Stomach (tissue), 9 donors: Measurements from ENCODE around the gene GALM. TPM values are rescaled to one million over a fixed set of nuclear protein-coding genes. Genes with fewer than 3 reads are reported as not detected.
"Not testable (repeated sequence)": the region's sequence is repeated elsewhere in the genome, so short reads cannot be mapped to it uniquely, and the experiment has no call there.

ENCODE experiments used
- DNase-seq, 2 donors: peaks; one replicate each; pipeline versions ENCODE4 v3.0.0 to v3.0.0-alpha.2; 2013 to 2019
- H3K27ac ChIP-seq, 5 donors: fragments of 200-600 bp in 4 of 5; sonication (generic) in 4 of 5; one replicate each; pipeline ENCODE4 v1.5.1; 2013 to 2019; ENCODE audit warnings: mild to moderate bottlenecking in 1 of 5, moderate library complexity in 1 of 5
- H3K27me3 ChIP-seq, 3 donors: fragments of 200-600 bp; sonication (generic); one replicate each; pipeline ENCODE4 v1.5.1; 2017 to 2019; ENCODE audit warnings: mixed run types in 1 of 3
- H3K36me3 ChIP-seq, 4 donors: fragments of 200-600 bp; sonication (generic); 1 replicate in 3 of 4; 2 replicates in 1 of 4; pipeline ENCODE4 v1.5.1; 2016 to 2019
- H3K4me1 ChIP-seq, 4 donors: fragments of 200-600 bp; sonication (generic); one replicate each; pipeline ENCODE4 v1.5.1; 2016 to 2019
- H3K4me3 ChIP-seq, 4 donors: fragments of 200-600 bp; sonication (generic) in 3 of 4; one replicate each; pipeline ENCODE4 v1.5.1; 2016 to 2019; ENCODE audit warnings: mild to moderate bottlenecking in 1 of 4
- H3K9me3 ChIP-seq, 4 donors: fragments of 200-600 bp; sonication (generic); one replicate each; pipeline ENCODE4 v1.5.1; 2016 to 2019
- EP300 ChIP-seq: sonication (generic); formaldehyde crosslinking; IDR thresholded peaks from one replicate; pipeline ENCODE4 v1.6.1; 2017; ENCODE audit warnings: antibody characterized with exemption
- POLR2A ChIP-seq, 4 donors: fragments of 450-650 bp; IDR thresholded peaks; one replicate each; pipeline ENCODE4 v1.6.1; 2016; ENCODE audit warnings: antibody characterized with exemption in 4 of 4, control low read depth in 2 of 4, mild to moderate bottlenecking in 1 of 4, moderate library complexity in 1 of 4
- POLR2AphosphoS5 ChIP-seq, 3 donors: sonication (generic); formaldehyde crosslinking; IDR thresholded peaks; one replicate each; pipeline ENCODE4 v1.6.1; 2016; ENCODE audit warnings: antibody characterized with exemption in 3 of 3
- WGBS, 5 donors: extraction: QIAGEN DNeasy Blood & Tissue Kit in 3 of 5; methylation state at CpG; one replicate each; pipeline versions ENCODE4 v1.1.5 to v1.1.7; 2013 to 2018; 5-methylcytosine and 5-hydroxymethylcytosine counted together
- intact Hi-C: fragments of 100-400 bp; cut with DNase I; formaldehyde crosslinking; loops from one replicate; pipeline ENCODE4 v1.15.1; 2023; ENCODE audit warnings: low total_unique reads
- polyA plus RNA-seq, 3 donors: library from polyadenylated mRNA; stranded (reverse); fragments of 200-250 nt; gene quantifications; one replicate each; pipeline ENCODE4 v1.2.3, GENCODE V29; 2013
- total RNA-seq, 5 donors: library from RNA; depleted of rRNA; stranded (reverse); fragments of >200 nt; gene quantifications; one replicate each; pipeline versions ENCODE4 v1.1.0 to v1.2.3, GENCODE V29; 2014 to 2016
- TF ChIP-seq, protein P1 (sequence below), 7 experiments: fragments of 450-650 bp in 4 of 7; fragments of 200-600 bp in 3 of 7; sonication (generic) in 3 of 7; IDR thresholded peaks; one replicate each; pipeline ENCODE4 v1.5.1; 2016 to 2019; ENCODE audit warnings: antibody characterized with exemption in 7 of 7, control low read depth in 2 of 7, mild to moderate bottlenecking in 1 of 7
- donor health status: healthy with polysubstance abuse.
- donor health status: Bipolar disorder and iron deficiency.
- donor health status: healthy.

Gene GALM
- total and polyA plus RNA-seq, 8 donors: 2.2 to 17.8 (median 9.3) TPM; not detected in 1

- no peak for DNase-seq
- peak overlapping the region in 1 of 5 donors; percentile 17 for H3K27ac ChIP-seq
- peaks cover 2 to 84% (median 67%) of the 10 kb centered on the region in 4 donors for H3K36me3 ChIP-seq
Measured at GRCh38 chr2:38682008-38682575, 16.2 kb downstream of the GALM start.

GRCh38 chr2:38682620-38683019, 16.7 kb downstream of the GALM start:
- DNase-seq, H3K27me3 ChIP-seq, intact Hi-C loops, H3K4me3 ChIP-seq, H3K9me3 ChIP-seq: not testable (repeated sequence)
- Histone ChIP-seq H3K36me3 (peaks cover 0 to 84% (median 62%) of the 10 kb centered on the region in 4 donors), H3K4me1 (peaks cover 0 to 12% (median 6%) of the 10 kb centered on the region in 4 donors), H3K27ac (peak overlapping the region in 2 of 5 donors; percentile 17 to 25)
- 88 to 94% (median 91%) methylated on average over 10 of the region's 10 CpGs for WGBS, 5 donors

More at GRCh38 chr2:38682008-38682575, 16.2 kb downstream of the GALM start:
- 89 to 94% (median 92%) methylated on average over 2 of the region's 2 CpGs for whole genome bisulfite sequencing, 5 donors
- Histone ChIP-seq H3K9me3 (no peaks in the 10 kb centered on the region), H3K27me3 (no peaks in the 10 kb centered on the region), H3K4me1 (peaks cover 0 to 12% (median 6%) of the 10 kb centered on the region in 4 donors), H3K4me3 (no peak overlapping the region)
- TF ChIP-seq, protein P1, sequence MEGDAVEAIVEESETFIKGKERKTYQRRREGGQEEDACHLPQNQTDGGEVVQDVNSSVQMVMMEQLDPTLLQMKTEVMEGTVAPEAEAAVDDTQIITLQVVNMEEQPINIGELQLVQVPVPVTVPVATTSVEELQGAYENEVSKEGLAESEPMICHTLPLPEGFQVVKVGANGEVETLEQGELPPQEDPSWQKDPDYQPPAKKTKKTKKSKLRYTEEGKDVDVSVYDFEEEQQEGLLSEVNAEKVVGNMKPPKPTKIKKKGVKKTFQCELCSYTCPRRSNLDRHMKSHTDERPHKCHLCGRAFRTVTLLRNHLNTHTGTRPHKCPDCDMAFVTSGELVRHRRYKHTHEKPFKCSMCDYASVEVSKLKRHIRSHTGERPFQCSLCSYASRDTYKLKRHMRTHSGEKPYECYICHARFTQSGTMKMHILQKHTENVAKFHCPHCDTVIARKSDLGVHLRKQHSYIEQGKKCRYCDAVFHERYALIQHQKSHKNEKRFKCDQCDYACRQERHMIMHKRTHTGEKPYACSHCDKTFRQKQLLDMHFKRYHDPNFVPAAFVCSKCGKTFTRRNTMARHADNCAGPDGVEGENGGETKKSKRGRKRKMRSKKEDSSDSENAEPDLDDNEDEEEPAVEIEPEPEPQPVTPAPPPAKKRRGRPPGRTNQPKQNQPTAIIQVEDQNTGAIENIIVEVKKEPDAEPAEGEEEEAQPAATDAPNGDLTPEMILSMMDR (IDR thresholded peaks at IDR 0.05): no peak
- intact Hi-C loops: no loop called here

GRCh38 chr2:38683766-38684165, 17.9 kb downstream of the GALM start:
- Histone ChIP-seq H3K27ac (no peak overlapping the region), H3K27me3 (no peaks in the 10 kb centered on the region), H3K4me3 (no peak overlapping the region), H3K36me3 (peaks cover 0 to 82% (median 54%) of the 10 kb centered on the region in 4 donors), H3K9me3 (no peaks in the 10 kb centered on the region), H3K4me1 (peaks cover 0 to 12% (median 6%) of the 10 kb centered on the region in 4 donors)
- TF ChIP-seq POLR2A (IDR thresholded peaks at IDR 0.05) (no peak), POLR2AphosphoS5 (IDR thresholded peaks at IDR 0.05) (no peak), EP300 (no peak)
- TF ChIP-seq, protein P1 (IDR thresholded peaks at IDR 0.05): no peak
- 90 to 99% (median 97%) methylated on average over 7 of the region's 7 CpGs for WGBS, 5 donors
- intact Hi-C loops: no loop called here
- no peak for DNase-seq

DNA sequence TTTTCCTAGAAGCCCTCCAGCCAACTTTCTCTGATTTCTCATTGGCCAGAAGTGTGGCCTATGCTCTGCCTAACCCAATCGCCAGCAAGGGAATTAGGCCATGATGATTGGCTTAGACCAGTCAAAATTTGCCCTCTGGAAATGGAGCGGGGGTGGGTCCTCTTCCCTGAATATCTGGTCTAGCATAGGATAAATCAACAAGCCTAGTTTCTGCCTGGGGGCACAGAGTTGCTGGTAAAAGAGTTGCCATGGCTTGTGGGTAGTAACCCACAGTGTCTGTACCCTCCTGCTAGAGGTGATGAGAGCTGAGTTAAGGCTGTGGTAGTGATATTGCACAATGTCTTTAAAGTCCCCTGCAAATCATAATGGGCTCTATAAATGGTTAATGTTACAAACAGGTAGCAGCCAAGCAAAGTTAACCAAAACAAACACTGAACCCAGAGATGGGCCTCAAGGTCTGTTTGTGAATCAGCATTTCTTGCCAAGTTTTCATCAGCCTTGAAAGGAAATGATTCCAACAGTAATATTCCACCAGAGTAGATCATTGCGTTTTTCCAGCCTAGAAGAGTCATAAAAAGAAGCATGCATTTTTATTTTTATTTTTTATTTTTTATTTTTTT, 19.3 kb downstream of the GALM start:
- Histone ChIP-seq H3K9me3 (no peaks in the 10 kb centered on the region), H3K4me3 (no peak overlapping the region), H3K36me3 (peaks cover 0 to 77% (median 43%) of the 10 kb centered on the region in 4 donors), H3K4me1 (peaks cover 2 to 22% (median 7%) of the 10 kb centered on the region in 4 donors), H3K27me3 (no peaks in the 10 kb centered on the region), H3K27ac (no peak overlapping the region)
- no peak for DNase-seq
- intact Hi-C loops: no loop called here
- TF ChIP-seq, protein P1 (IDR thresholded peaks at IDR 0.05): no peak
- no peak for TF ChIP-seq POLR2AphosphoS5 (IDR thresholded peaks at IDR 0.05)
- 67 to 78% (median 72%) methylated on average over 3 of the region's 3 CpGs for WGBS, 5 donors
